GM12891 (cell line): ENCODE measurements around the gene CHMP2A.
A peak's percentile ranks its signal among the peaks of the same experiment; 100 is the strongest.

Source experiments
- DNase-seq: peaks from one replicate; pipeline ENCODE4 v3.0.0; 2011; ENCODE audit warnings: low spot score; ENCODE audit not compliant: insufficient read length
- FAIRE-seq: peaks from 2 replicates; lab custom pipeline; 2011; peaks lifted over from hg19 to GRCh38; lab: Jason Lieb, UNC
- PAX5 ChIP-seq: IDR thresholded peaks from 2 replicates; pipeline ENCODE4 v1.6.1; 2011; ENCODE audit warnings: low read length, moderate library complexity, mild to moderate bottlenecking; ENCODE audit not compliant: insufficient read depth, severe bottlenecking
- POLR2A ChIP-seq: IDR thresholded peaks from 2 replicates; pipeline ENCODE4 v1.6.1; 2011; ENCODE audit warnings: low read depth, low read length, control low read depth
- POLR2AphosphoS5 ChIP-seq: IDR thresholded peaks from 2 replicates; pipeline ENCODE4 v1.6.1; 2011; ENCODE audit warnings: low read depth, low read length, control low read depth
- POU2F2 ChIP-seq: IDR thresholded peaks from 2 replicates; pipeline ENCODE4 v1.6.1; 2011; ENCODE audit warnings: low read depth, mild to moderate bottlenecking, control low read depth, low read length, moderate library complexity
- SPI1 ChIP-seq: IDR thresholded peaks from 2 replicates; pipeline ENCODE4 v1.6.1; 2011; ENCODE audit warnings: low read depth, low read length, control low read depth
- TAF1 ChIP-seq: IDR thresholded peaks from 2 replicates; pipeline ENCODE4 v1.6.1; 2011; ENCODE audit warnings: low read depth, low read length, control low read depth

CHMP2A gene

GRCh38 chr19:58518256-58519086 lies 36.4 kb downstream of the CHMP2A start:
- DNase-seq, result no peak

GRCh38 chr19:58516964-58517833 lies 37.7 kb downstream of the CHMP2A start:
- no peak for FAIRE-seq
- DNase-seq, result no peak

More at GRCh38 chr19:58518256-58519086, 36.4 kb downstream of the CHMP2A start:
- peak; percentile 38 for TF ChIP-seq SPI1
- TF ChIP-seq POLR2AphosphoS5, result no peak
- FAIRE-seq, result peak; percentile 23

GRCh38 chr19:58516246-58516836 lies 38.6 kb downstream of the CHMP2A start:
- TF ChIP-seq POU2F2 (no peak), POLR2A (no peak), PAX5 (no peak)
- no peak for DNase-seq
- FAIRE-seq, result no peak

More at GRCh38 chr19:58516964-58517833, 37.7 kb downstream of the CHMP2A start:
- TF ChIP-seq POLR2AphosphoS5 (0 out of 2 replicates have a peak, but pooled peaks have one; percentile 37), SPI1 (no peak), POU2F2 (no peak), POLR2A (no peak; the same call in 1 of the 2 replicates)

DNA sequence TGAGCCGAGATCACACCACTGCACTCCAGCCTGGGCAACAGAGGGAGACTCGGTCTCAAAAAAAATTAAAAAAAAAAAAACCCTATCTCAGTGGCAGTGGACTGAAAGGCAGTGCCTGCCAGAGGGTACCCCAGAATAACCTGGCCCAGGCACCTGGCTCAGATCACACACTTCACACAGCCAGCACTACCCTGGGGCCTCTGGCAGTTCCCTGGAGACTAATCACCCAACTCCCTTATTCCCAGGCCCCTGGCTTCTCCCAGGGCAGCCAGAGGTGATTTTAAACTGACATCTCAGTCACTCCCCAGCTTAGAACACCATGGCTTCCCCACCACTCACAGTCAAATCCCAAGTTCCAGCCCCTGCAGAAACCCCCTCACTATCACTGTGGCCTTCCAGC lies 39.6 kb downstream of the CHMP2A start:
- DNase-seq (no peak), FAIRE-seq (no peak)
- no peak for TF ChIP-seq SPI1
- TF ChIP-seq POLR2A, result no peak
- no peak for TF ChIP-seq PAX5
- TF ChIP-seq POU2F2, result no peak
- no peak for TF ChIP-seq POLR2AphosphoS5
- TF ChIP-seq TAF1, result no peak

DNA sequence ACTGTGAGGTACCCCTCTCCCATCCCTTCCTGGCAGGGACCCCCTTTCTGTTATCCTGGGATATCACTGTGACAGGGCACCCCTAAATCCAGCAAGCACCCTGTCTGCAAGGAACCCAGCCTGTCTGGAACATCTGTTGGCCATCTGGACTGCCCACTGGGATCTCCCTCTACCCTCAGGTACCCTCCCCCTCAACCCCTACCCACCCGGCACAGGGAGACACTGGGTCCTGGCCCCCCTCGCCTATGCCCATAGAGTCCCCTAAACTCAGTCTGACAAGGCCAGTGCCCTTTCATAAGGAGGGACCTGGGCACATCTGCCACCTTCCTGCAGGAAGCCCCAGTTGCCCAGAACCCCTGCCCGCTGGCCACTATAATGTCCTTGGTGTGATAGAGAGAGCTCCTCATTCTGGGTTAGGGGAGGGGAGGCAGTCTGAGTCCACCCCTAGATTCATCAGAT lies 40.3 kb downstream of the CHMP2A start:
- no peak for TF ChIP-seq TAF1
- TF ChIP-seq POLR2A, result no peak
- no peak for TF ChIP-seq PAX5
- no peak for TF ChIP-seq SPI1
- no peak for TF ChIP-seq POLR2AphosphoS5
- TF ChIP-seq POU2F2, result no peak
- FAIRE-seq (no peak), DNase-seq (no peak)

GRCh38 chr19:58513694-58514563 lies 41.0 kb downstream of the CHMP2A start:
- peak; percentile 99 for DNase-seq
- 0 out of 2 replicates have a peak, but pooled peaks have one; percentile 64 for TF ChIP-seq TAF1
- TF ChIP-seq POLR2AphosphoS5, result peak; percentile 87
- TF ChIP-seq SPI1, result no peak
- TF ChIP-seq POLR2A, result peak; percentile 90
- peak; percentile 62 for TF ChIP-seq POU2F2
- peak; percentile 72 for TF ChIP-seq PAX5
- FAIRE-seq, result peak; percentile 100

- no peak for DNase-seq
- FAIRE-seq, result peak; percentile 16
- TF ChIP-seq POLR2A (no peak), POU2F2 (no peak), PAX5 (no peak), TAF1 (no peak)
These were observed 41.7 kb downstream of the CHMP2A start for GRCh38 chr19:58513213-58513693.

- TF ChIP-seq POU2F2, result no peak
- TF ChIP-seq TAF1, result no peak
- no peak for TF ChIP-seq POLR2AphosphoS5
- no peak for TF ChIP-seq POLR2A
- no peak for TF ChIP-seq SPI1
- no peak for TF ChIP-seq PAX5
- DNase-seq, result no peak
- FAIRE-seq, result no peak
These were observed 43.3 kb downstream of the CHMP2A start, which contains the start of gene SLC27A5 for GRCh38 chr19:58511353-58512208. SLC27A5 (minus strand) TSS chr19:58511992; CDS start chr19:58511955, 37 bp downstream.
